Large intestine (tissue), 3 donors: ENCODE measurements around the gene RASAL1. TPM values are rescaled to one million over a fixed set of nuclear protein-coding genes. Genes with fewer than 3 reads are reported as not detected.

ENCODE experiments used
- DNase-seq, 2 donors: peaks; one replicate each; pipeline versions ENCODE4 v3.0.0 to v3.0.0-alpha.2; 2013
- H3K27ac ChIP-seq: one replicate; pipeline ENCODE4 v1.5.1; 2013; ENCODE audit warnings: low read length
- H3K27me3 ChIP-seq: 2 replicates; pipeline ENCODE4 v1.6.1; 2013; ENCODE audit warnings: low read length; ENCODE audit not compliant: control insufficient read depth, insufficient read depth
- H3K36me3 ChIP-seq: 2 replicates; pipeline ENCODE4 v1.6.1; 2013; ENCODE audit warnings: low read length; ENCODE audit not compliant: control insufficient read depth, insufficient read depth
- H3K4me1 ChIP-seq: one replicate; pipeline ENCODE4 v1.6.1; 2013; ENCODE audit warnings: low read length; ENCODE audit not compliant: control insufficient read depth, insufficient read depth
- H3K4me3 ChIP-seq: one replicate; pipeline ENCODE4 v1.5.1; 2013; ENCODE audit warnings: low read length
- H3K9me3 ChIP-seq: one replicate; pipeline ENCODE4 v1.6.1; 2013; ENCODE audit warnings: mild to moderate bottlenecking, low read depth, low read length, moderate library complexity; ENCODE audit not compliant: control insufficient read depth
- WGBS: methylation state at CpG from one replicate; pipeline ENCODE4 v1.1.5; 2013; ENCODE audit warnings: low lambda C conversion rate; ENCODE audit not compliant: insufficient coverage; 5-methylcytosine and 5-hydroxymethylcytosine counted together
- polyA plus RNA-seq: library from polyadenylated mRNA; unstranded; fragments of 120-200 nt; gene quantifications from one replicate; pipeline ENCODE4 v1.2.1, GENCODE V29; 2013

RASAL1 gene
- polyA plus RNA-seq, 1 donor = 0.69 TPM

GRCh38 chr12:113094738-113095137, 40.8 kb downstream of the RASAL1 start:
- no CpG with 5 or more reads among the region's 16 CpGs for WGBS
- Histone ChIP-seq H3K4me1 (peaks cover 2% of the 10 kb centered on the region), H3K27me3 (peaks cover 35% of the 10 kb centered on the region), H3K4me3 (no peak overlapping the region), H3K36me3 (no peaks in the 10 kb centered on the region), H3K27ac (no peak overlapping the region), H3K9me3 (no peaks in the 10 kb centered on the region)
- no peak for DNase-seq

- Histone ChIP-seq H3K4me1 (peaks cover 2% of the 10 kb centered on the region), H3K9me3 (no peaks in the 10 kb centered on the region), H3K27me3 (peaks cover 35% of the 10 kb centered on the region), H3K36me3 (no peaks in the 10 kb centered on the region), H3K27ac (no peak overlapping the region), H3K4me3 (no peak overlapping the region)
- DNase-seq = no peak
- 67% methylated on average over 3 of the region's 32 CpGs for WGBS
Observed at GRCh38 chr12:113093409-113094101, 42.0 kb downstream of the RASAL1 start.

GRCh38 chr12:113092607-113093408, 42.8 kb downstream of the RASAL1 start:
- WGBS = no CpG with 5 or more reads among the region's 31 CpGs
- Histone ChIP-seq H3K36me3 (no peaks in the 10 kb centered on the region), H3K4me3 (no peak overlapping the region), H3K27me3 (peaks cover 39% of the 10 kb centered on the region), H3K4me1 (peaks cover 2% of the 10 kb centered on the region), H3K27ac (no peak overlapping the region), H3K9me3 (no peaks in the 10 kb centered on the region)
- DNase-seq = peak in 1 of 2 donors; percentile 22

GRCh38 chr12:113091506-113091905, 44.1 kb downstream of the RASAL1 start:
- peaks cover 43% of the 10 kb centered on the region for H3K27me3 ChIP-seq
- no peak overlapping the region for H3K4me3 ChIP-seq
- peaks cover 2% of the 10 kb centered on the region for H3K4me1 ChIP-seq
- no peaks in the 10 kb centered on the region for H3K36me3 ChIP-seq
- DNase-seq = no peak
- H3K27ac ChIP-seq = no peak overlapping the region
- no CpG with 5 or more reads among the region's 3 CpGs for WGBS
- no peaks in the 10 kb centered on the region for H3K9me3 ChIP-seq

GRCh38 chr12:113090740-113091139, 44.8 kb downstream of the RASAL1 start:
- DNase-seq = no peak
- H3K36me3 ChIP-seq = no peaks in the 10 kb centered on the region
- H3K4me3 ChIP-seq = no peak overlapping the region
- no peak overlapping the region for H3K27ac ChIP-seq
- no peaks in the 10 kb centered on the region for H3K9me3 ChIP-seq
- WGBS = no CpG with 5 or more reads among the region's 21 CpGs
- peaks cover 47% of the 10 kb centered on the region for H3K27me3 ChIP-seq
- H3K4me1 ChIP-seq = peaks cover 2% of the 10 kb centered on the region

GRCh38 chr12:113089839-113090238, 45.7 kb downstream of the RASAL1 start:
- H3K9me3 ChIP-seq = no peaks in the 10 kb centered on the region
- DNase-seq = no peak
- H3K4me3 ChIP-seq = no peak overlapping the region
- no peak overlapping the region for H3K27ac ChIP-seq
- peaks cover 45% of the 10 kb centered on the region for H3K27me3 ChIP-seq
- peaks cover 2% of the 10 kb centered on the region for H3K4me1 ChIP-seq
- no peaks in the 10 kb centered on the region for H3K36me3 ChIP-seq

GRCh38 chr12:113088971-113089756, 46.4 kb downstream of the RASAL1 start:
- WGBS = no CpG with 5 or more reads among the region's 13 CpGs
- H3K9me3 ChIP-seq = no peaks in the 10 kb centered on the region
- peaks cover 2% of the 10 kb centered on the region for H3K4me1 ChIP-seq
- no peak overlapping the region for H3K4me3 ChIP-seq
- H3K36me3 ChIP-seq = no peaks in the 10 kb centered on the region
- no peak overlapping the region for H3K27ac ChIP-seq
- peaks cover 45% of the 10 kb centered on the region for H3K27me3 ChIP-seq
- DNase-seq = no peak

GRCh38 chr12:113088037-113088436, 47.5 kb downstream of the RASAL1 start:
- H3K27ac ChIP-seq = no peak overlapping the region
- H3K4me1 ChIP-seq = peaks cover 2% of the 10 kb centered on the region

GRCh38 chr12:113087193-113087592, 48.4 kb downstream of the RASAL1 start:
- H3K9me3 ChIP-seq = no peaks in the 10 kb centered on the region
- peaks cover 30% of the 10 kb centered on the region for H3K27me3 ChIP-seq
- no CpG with 5 or more reads among the region's 5 CpGs for WGBS
- no peak for DNase-seq
- H3K27ac ChIP-seq = no peak overlapping the region
- H3K4me3 ChIP-seq = no peak overlapping the region
- no peaks in the 10 kb centered on the region for H3K36me3 ChIP-seq
- no peaks in the 10 kb centered on the region for H3K4me1 ChIP-seq

More at GRCh38 chr12:113088037-113088436, 47.5 kb downstream of the RASAL1 start:
- Histone ChIP-seq H3K36me3 (no peaks in the 10 kb centered on the region), H3K4me3 (no peak overlapping the region), H3K9me3 (no peaks in the 10 kb centered on the region), H3K27me3 (peaks cover 38% of the 10 kb centered on the region)
- DNase-seq = no peak
- no CpG with 5 or more reads among the region's 3 CpGs for WGBS
